ENCODE results near the gene SLC35F4.
"Not testable (repeated sequence)": the region's sequence is repeated elsewhere in the genome, so short reads cannot be mapped to it uniquely, and the experiment has no call there.

Gene SLC35F4

GRCh38 chr14:57760896-57761295, 105.0 kb downstream of the SLC35F4 start:
- Histone ChIP-seq H3K27me3 (ENCODE audit: control insufficient read depth in 2 of 2, insufficient read depth in 2 of 2, low read length in 2 of 2) (no peaks in the 10 kb centered on the region), H3K27ac (ENCODE audit: low read depth in 2 of 2, low read length in 2 of 2) (no peak overlapping the region), H3K4me3 (ENCODE audit: low read length in 2 of 2) (no peak overlapping the region), H3K9ac (ENCODE audit: low read depth in 1 of 2, low read length in 2 of 2) (no peak overlapping the region), H3K36me3 (ENCODE audit: control insufficient read depth in 2 of 2, insufficient read depth in 2 of 2, low read length in 2 of 2) (no peaks in the 10 kb centered on the region), H3K4me1 (ENCODE audit: control insufficient read depth in 2 of 2, insufficient read depth in 2 of 2, low read length in 2 of 2) (no peaks in the 10 kb centered on the region), H3K9me3 (ENCODE audit: control insufficient read depth in 2 of 2, low read length in 2 of 2) (no peaks in the 10 kb centered on the region)

GRCh38 chr14:57755018-57755521, 110.8 kb downstream of the SLC35F4 start:
- H3K27me3 ChIP-seq (ENCODE audit: control insufficient read depth in 2 of 2, insufficient read depth in 2 of 2, low read length in 2 of 2): no peaks in the 10 kb centered on the region
- no peaks in the 10 kb centered on the region for H3K36me3 ChIP-seq (ENCODE audit: control insufficient read depth in 2 of 2, insufficient read depth in 2 of 2, low read length in 2 of 2)
- H3K9ac ChIP-seq (ENCODE audit: low read depth in 1 of 2, low read length in 2 of 2): no peak overlapping the region
- H3K9me3 ChIP-seq (ENCODE audit: control insufficient read depth in 2 of 2, low read length in 2 of 2): no peaks in the 10 kb centered on the region
- H3K4me1 ChIP-seq (ENCODE audit: control insufficient read depth in 2 of 2, insufficient read depth in 2 of 2, low read length in 2 of 2): no peaks in the 10 kb centered on the region
- no peak overlapping the region for H3K4me3 ChIP-seq (ENCODE audit: low read length in 2 of 2)
- no peak overlapping the region for H3K27ac ChIP-seq (ENCODE audit: low read depth in 2 of 2, low read length in 2 of 2)

- Histone ChIP-seq H3K9me3 (ENCODE audit: control insufficient read depth in 2 of 2, low read length in 2 of 2) (no peaks in the 10 kb centered on the region), H3K4me1 (ENCODE audit: control insufficient read depth in 2 of 2, insufficient read depth in 2 of 2, low read length in 2 of 2) (no peaks in the 10 kb centered on the region), H3K9ac (ENCODE audit: low read depth in 1 of 2, low read length in 2 of 2) (no peak overlapping the region), H3K4me3 (ENCODE audit: low read length in 2 of 2) (no peak overlapping the region), H3K36me3 (ENCODE audit: control insufficient read depth in 2 of 2, insufficient read depth in 2 of 2, low read length in 2 of 2) (no peaks in the 10 kb centered on the region), H3K27ac (ENCODE audit: low read depth in 2 of 2, low read length in 2 of 2) (no peak overlapping the region), H3K27me3 (ENCODE audit: control insufficient read depth in 2 of 2, insufficient read depth in 2 of 2, low read length in 2 of 2) (no peaks in the 10 kb centered on the region)
Measured at GRCh38 chr14:57754527-57754926, 111.4 kb downstream of the SLC35F4 start.

- H3K4me3 ChIP-seq (ENCODE audit: low read length in 2 of 2): no peak overlapping the region
- no peaks in the 10 kb centered on the region for H3K9me3 ChIP-seq (ENCODE audit: control insufficient read depth in 2 of 2, low read length in 2 of 2)
- no peak overlapping the region for H3K27ac ChIP-seq (ENCODE audit: low read depth in 2 of 2, low read length in 2 of 2)
- no peaks in the 10 kb centered on the region for H3K27me3 ChIP-seq (ENCODE audit: control insufficient read depth in 2 of 2, insufficient read depth in 2 of 2, low read length in 2 of 2)
- no peaks in the 10 kb centered on the region for H3K36me3 ChIP-seq (ENCODE audit: control insufficient read depth in 2 of 2, insufficient read depth in 2 of 2, low read length in 2 of 2)
- no peak overlapping the region for H3K9ac ChIP-seq (ENCODE audit: low read depth in 1 of 2, low read length in 2 of 2)
- H3K4me1 ChIP-seq (ENCODE audit: control insufficient read depth in 2 of 2, insufficient read depth in 2 of 2, low read length in 2 of 2): no peaks in the 10 kb centered on the region
Measured at GRCh38 chr14:57753821-57754220, 112.1 kb downstream of the SLC35F4 start.

GRCh38 chr14:57752142-57752695, 113.7 kb downstream of the SLC35F4 start:
- not testable (repeated sequence) for H3K9ac ChIP-seq (ENCODE audit: low read depth in 1 of 2, low read length in 2 of 2); H3K27ac ChIP-seq (ENCODE audit: low read depth in 2 of 2, low read length in 2 of 2); H3K9me3 ChIP-seq (ENCODE audit: control insufficient read depth in 2 of 2, low read length in 2 of 2)

GRCh38 chr14:57751400-57751799, 114.5 kb downstream of the SLC35F4 start:
- Histone ChIP-seq H3K4me3 (ENCODE audit: low read length in 2 of 2) (no peak overlapping the region), H3K4me1 (ENCODE audit: control insufficient read depth in 2 of 2, insufficient read depth in 2 of 2, low read length in 2 of 2) (no peaks in the 10 kb centered on the region), H3K9me3 (ENCODE audit: control insufficient read depth in 2 of 2, low read length in 2 of 2) (no peaks in the 10 kb centered on the region), H3K9ac (ENCODE audit: low read depth in 1 of 2, low read length in 2 of 2) (no peak overlapping the region), H3K27ac (ENCODE audit: low read depth in 2 of 2, low read length in 2 of 2) (no peak overlapping the region), H3K36me3 (ENCODE audit: control insufficient read depth in 2 of 2, insufficient read depth in 2 of 2, low read length in 2 of 2) (no peaks in the 10 kb centered on the region), H3K27me3 (ENCODE audit: control insufficient read depth in 2 of 2, insufficient read depth in 2 of 2, low read length in 2 of 2) (no peaks in the 10 kb centered on the region)

More at GRCh38 chr14:57752142-57752695, 113.7 kb downstream of the SLC35F4 start:
- H3K27me3 ChIP-seq (ENCODE audit: control insufficient read depth in 2 of 2, insufficient read depth in 2 of 2, low read length in 2 of 2); H3K4me3 ChIP-seq (ENCODE audit: low read length in 2 of 2); H3K36me3 ChIP-seq (ENCODE audit: control insufficient read depth in 2 of 2, insufficient read depth in 2 of 2, low read length in 2 of 2); H3K4me1 ChIP-seq (ENCODE audit: control insufficient read depth in 2 of 2, insufficient read depth in 2 of 2, low read length in 2 of 2): not testable (repeated sequence)

GRCh38 chr14:57749267-57749666, 116.6 kb downstream of the SLC35F4 start:
- H3K4me1 ChIP-seq (ENCODE audit: control insufficient read depth in 2 of 2, insufficient read depth in 2 of 2, low read length in 2 of 2): no peaks in the 10 kb centered on the region
- H3K9me3 ChIP-seq (ENCODE audit: control insufficient read depth in 2 of 2, low read length in 2 of 2): no peaks in the 10 kb centered on the region
- H3K4me3 ChIP-seq (ENCODE audit: low read length in 2 of 2): no peak overlapping the region
- H3K27ac ChIP-seq (ENCODE audit: low read depth in 2 of 2, low read length in 2 of 2): no peak overlapping the region
- no peak overlapping the region for H3K9ac ChIP-seq (ENCODE audit: low read depth in 1 of 2, low read length in 2 of 2)
- H3K27me3 ChIP-seq (ENCODE audit: control insufficient read depth in 2 of 2, insufficient read depth in 2 of 2, low read length in 2 of 2): no peaks in the 10 kb centered on the region
- H3K36me3 ChIP-seq (ENCODE audit: control insufficient read depth in 2 of 2, insufficient read depth in 2 of 2, low read length in 2 of 2): no peaks in the 10 kb centered on the region

- Histone ChIP-seq H3K4me1 (ENCODE audit: control insufficient read depth in 2 of 2, insufficient read depth in 2 of 2, low read length in 2 of 2) (no peaks in the 10 kb centered on the region), H3K27ac (ENCODE audit: low read depth in 2 of 2, low read length in 2 of 2) (no peak overlapping the region), H3K36me3 (ENCODE audit: control insufficient read depth in 2 of 2, insufficient read depth in 2 of 2, low read length in 2 of 2) (no peaks in the 10 kb centered on the region), H3K9ac (ENCODE audit: low read depth in 1 of 2, low read length in 2 of 2) (no peak overlapping the region), H3K4me3 (ENCODE audit: low read length in 2 of 2) (no peak overlapping the region), H3K27me3 (ENCODE audit: control insufficient read depth in 2 of 2, insufficient read depth in 2 of 2, low read length in 2 of 2) (no peaks in the 10 kb centered on the region), H3K9me3 (ENCODE audit: control insufficient read depth in 2 of 2, low read length in 2 of 2) (no peaks in the 10 kb centered on the region)
Measured at GRCh38 chr14:57748279-57748678, 117.6 kb downstream of the SLC35F4 start.

GRCh38 chr14:57747036-57747435, 118.9 kb downstream of the SLC35F4 start:
- Histone ChIP-seq H3K4me1 (ENCODE audit: control insufficient read depth in 2 of 2, insufficient read depth in 2 of 2, low read length in 2 of 2) (no peaks in the 10 kb centered on the region), H3K9me3 (ENCODE audit: control insufficient read depth in 2 of 2, low read length in 2 of 2) (no peaks in the 10 kb centered on the region), H3K36me3 (ENCODE audit: control insufficient read depth in 2 of 2, insufficient read depth in 2 of 2, low read length in 2 of 2) (no peaks in the 10 kb centered on the region), H3K9ac (ENCODE audit: low read depth in 1 of 2, low read length in 2 of 2) (no peak overlapping the region), H3K27me3 (ENCODE audit: control insufficient read depth in 2 of 2, insufficient read depth in 2 of 2, low read length in 2 of 2) (no peaks in the 10 kb centered on the region), H3K27ac (ENCODE audit: low read depth in 2 of 2, low read length in 2 of 2) (no peak overlapping the region), H3K4me3 (ENCODE audit: low read length in 2 of 2) (no peak overlapping the region)

GRCh38 chr14:57746563-57746962, 119.3 kb downstream of the SLC35F4 start:
- Histone ChIP-seq H3K4me3 (ENCODE audit: low read length in 2 of 2) (no peak overlapping the region), H3K9ac (ENCODE audit: low read depth in 1 of 2, low read length in 2 of 2) (no peak overlapping the region), H3K27me3 (ENCODE audit: control insufficient read depth in 2 of 2, insufficient read depth in 2 of 2, low read length in 2 of 2) (no peaks in the 10 kb centered on the region), H3K4me1 (ENCODE audit: control insufficient read depth in 2 of 2, insufficient read depth in 2 of 2, low read length in 2 of 2) (no peaks in the 10 kb centered on the region), H3K9me3 (ENCODE audit: control insufficient read depth in 2 of 2, low read length in 2 of 2) (no peaks in the 10 kb centered on the region), H3K27ac (ENCODE audit: low read depth in 2 of 2, low read length in 2 of 2) (no peak overlapping the region), H3K36me3 (ENCODE audit: control insufficient read depth in 2 of 2, insufficient read depth in 2 of 2, low read length in 2 of 2) (no peaks in the 10 kb centered on the region)

GRCh38 chr14:57739516-57739915, 126.4 kb downstream of the SLC35F4 start:
- Histone ChIP-seq H3K27me3 (ENCODE audit: control insufficient read depth in 2 of 2, insufficient read depth in 2 of 2, low read length in 2 of 2) (no peaks in the 10 kb centered on the region), H3K36me3 (ENCODE audit: control insufficient read depth in 2 of 2, insufficient read depth in 2 of 2, low read length in 2 of 2) (no peaks in the 10 kb centered on the region), H3K9me3 (ENCODE audit: control insufficient read depth in 2 of 2, low read length in 2 of 2) (no peaks in the 10 kb centered on the region)

More at GRCh38 chr14:57739516-57739915, 126.4 kb downstream of the SLC35F4 start:
- H3K4me3 ChIP-seq (ENCODE audit: low read length in 2 of 2): no peak overlapping the region
- H3K4me1 ChIP-seq (ENCODE audit: control insufficient read depth in 2 of 2, insufficient read depth in 2 of 2, low read length in 2 of 2): no peaks in the 10 kb centered on the region
- no peak overlapping the region for H3K27ac ChIP-seq (ENCODE audit: low read depth in 2 of 2, low read length in 2 of 2)
- no peak overlapping the region for H3K9ac ChIP-seq (ENCODE audit: low read depth in 1 of 2, low read length in 2 of 2)
